CD14-positive monocyte (primary cell): Measurements from ENCODE around the gene ASAP3. TPM values are rescaled to one million over a fixed set of nuclear protein-coding genes. Genes with fewer than 3 reads are reported as not detected.
A peak's percentile ranks its signal among the peaks of the same experiment; 100 is the strongest.

Experiments
- DNase-seq, 3 donors: peaks; one replicate each; pipeline ENCODE4 v3.0.0-alpha.2; 2011 to 2022
- H2AFZ ChIP-seq: 2 replicates; pipeline ENCODE4 v1.6.0; 2012; ENCODE audit warnings: mild to moderate bottlenecking, low read depth, low read length, inconsistent platforms; ENCODE audit not compliant: insufficient read depth, poor library complexity, severe bottlenecking
- H3K27ac ChIP-seq, 2 donors: 1 replicate in 1 of 2; 2 replicates in 1 of 2; pipeline ENCODE4 v1.5.1; 2012 to 2013; ENCODE audit warnings: low read length in 2 of 2, control low read depth in 1 of 2, inconsistent platforms in 1 of 2, low read depth in 1 of 2, mild to moderate bottlenecking in 1 of 2
- H3K27me3 ChIP-seq, 2 donors: one replicate each; pipeline versions ENCODE4 v1.6.0 to v1.6.1; 2011 to 2013; ENCODE audit warnings: low read length in 2 of 2; ENCODE audit not compliant: control insufficient read depth in 2 of 2, insufficient read depth in 2 of 2
- H3K36me3 ChIP-seq, 2 donors: replicated peaks in 1 of 2; 1 replicate in 1 of 2; 2 replicates in 1 of 2; pipeline versions ENCODE4 v1.5.1 to v1.6.1; 2012 to 2013; ENCODE audit warnings: low read length in 2 of 2, control low read depth in 1 of 2, inconsistent platforms in 1 of 2, mild to moderate bottlenecking in 1 of 2; ENCODE audit not compliant: insufficient read depth in 2 of 2, control insufficient read depth in 1 of 2
- H3K4me1 ChIP-seq, 2 donors: 1 replicate in 1 of 2; 2 replicates in 1 of 2; pipeline versions ENCODE4 v1.5.1 to v1.6.1; 2012 to 2013; ENCODE audit warnings: low read length in 2 of 2, control low read depth in 1 of 2, inconsistent platforms in 1 of 2, mild to moderate bottlenecking in 1 of 2, moderate library complexity in 1 of 2; ENCODE audit not compliant: insufficient read depth in 2 of 2, control insufficient read depth in 1 of 2
- H3K4me2 ChIP-seq: replicated peaks from 2 replicates; pipeline ENCODE3; 2012; ENCODE audit warnings: low read length, moderate library complexity, mild to moderate bottlenecking; ENCODE audit not compliant: poor library complexity, severe bottlenecking; ENCODE audit errors: extremely low read depth
- H3K4me3 ChIP-seq, 3 experiments: fragments of 200-600 bp in 1 of 3; sonication (generic) in 1 of 3; replicated peaks in 1 of 3; 1 replicate in 2 of 3; 2 replicates in 1 of 3; pipeline ENCODE4 v1.5.1; 2011 to 2013; ENCODE audit warnings: low read length in 3 of 3, mild to moderate bottlenecking in 3 of 3, control low read depth in 2 of 3, low read depth in 2 of 3, inconsistent platforms in 1 of 3, moderate library complexity in 1 of 3
- H3K79me2 ChIP-seq: 2 replicates; pipeline ENCODE4 v1.6.0; 2012; ENCODE audit warnings: mild to moderate bottlenecking, control low read depth, inconsistent platforms, low read length, moderate library complexity; ENCODE audit not compliant: insufficient read depth
- H3K9ac ChIP-seq: 2 replicates; pipeline ENCODE4 v1.6.0; 2017; ENCODE audit warnings: low read length, mild to moderate bottlenecking; ENCODE audit not compliant: insufficient read depth, poor library complexity, severe bottlenecking
- H3K9me3 ChIP-seq, 2 donors: replicated peaks in 1 of 2; 1 replicate in 1 of 2; 2 replicates in 1 of 2; pipeline versions ENCODE4 v1.5.1 to v1.6.1; 2012 to 2013; ENCODE audit warnings: low read length in 2 of 2, control low read depth in 1 of 2; ENCODE audit not compliant: control insufficient read depth in 1 of 2, insufficient read depth in 1 of 2
- H4K20me1 ChIP-seq: 2 replicates; pipeline ENCODE4 v1.6.0; 2012; ENCODE audit warnings: mild to moderate bottlenecking, low read length, control low read depth, moderate library complexity; ENCODE audit not compliant: insufficient read depth
- H3K27ac Mint-ChIP-seq, 7 donors: one replicate each; pipeline ENCODE4 v1.8.0; 2020; ENCODE audit warnings: mild to moderate bottlenecking in 7 of 7, mixed read lengths in 7 of 7, moderate library complexity in 6 of 7, inconsistent platforms in 2 of 7
- H3K27me3 Mint-ChIP-seq, 3 donors: one replicate each; pipeline ENCODE4 v1.8.0; 2021 to 2022; ENCODE audit warnings: low read depth in 3 of 3, mild to moderate bottlenecking in 3 of 3, mixed read lengths in 3 of 3, moderate library complexity in 3 of 3, inconsistent platforms in 1 of 3
- H3K36me3 Mint-ChIP-seq, 2 donors: one replicate each; pipeline ENCODE4 v1.8.0; 2020; ENCODE audit warnings: mixed read lengths in 2 of 2, inconsistent platforms in 1 of 2, mild to moderate bottlenecking in 1 of 2
- H3K4me1 Mint-ChIP-seq: one replicate; pipeline ENCODE4 v1.8.0; 2020; ENCODE audit warnings: mild to moderate bottlenecking, mixed read lengths
- H3K4me3 Mint-ChIP-seq, 2 donors: one replicate each; pipeline ENCODE4 v1.8.0; 2020; ENCODE audit warnings: mild to moderate bottlenecking in 2 of 2, mixed read lengths in 2 of 2, moderate library complexity in 1 of 2
- H3K9me3 Mint-ChIP-seq, 7 donors: one replicate each; pipeline ENCODE4 v1.8.0; 2020 to 2022; ENCODE audit warnings: mixed read lengths in 7 of 7, mild to moderate bottlenecking in 6 of 7, moderate library complexity in 6 of 7, inconsistent platforms in 2 of 7
- WGBS: methylation state at CpG from one replicate; pipeline ENCODE4 v1.1.5; 2013; ENCODE audit warnings: missing lambda C conversion rate; ENCODE audit not compliant: insufficient coverage; 5-methylcytosine and 5-hydroxymethylcytosine counted together
- intact Hi-C, 2 donors: fragments of 100-400 bp; cut with micrococcal nuclease; formaldehyde crosslinking; loops; one replicate each; pipeline versions ENCODE4 v1.15.0 to v1.15.1; 2023
- polyA plus RNA-seq, 3 donors: library from polyadenylated mRNA; depleted of rRNA in 1 of 3; unstranded in 2 of 3; stranded (reverse) in 1 of 3; fragments of 300-500 nt in 2 of 3; fragments of >200 nt in 1 of 3; fragmentation: Illumina TruSeq in 2 of 3; gene quantifications; 1 replicate in 2 of 3; 2 replicates in 1 of 3; pipeline ENCODE4 v1.2.3, GENCODE V29; 2012 to 2021
- TF ChIP-seq, protein P1 (sequence below): fragments of 200-600 bp; IDR thresholded peaks from one replicate; pipeline ENCODE4 v1.8.0; 2022; ENCODE audit warnings: antibody characterized with exemption, mild to moderate bottlenecking

ASAP3 gene
- polyA plus RNA-seq, 3 donors: 0.27 to 1.1 TPM; not detected in 1

DNA sequence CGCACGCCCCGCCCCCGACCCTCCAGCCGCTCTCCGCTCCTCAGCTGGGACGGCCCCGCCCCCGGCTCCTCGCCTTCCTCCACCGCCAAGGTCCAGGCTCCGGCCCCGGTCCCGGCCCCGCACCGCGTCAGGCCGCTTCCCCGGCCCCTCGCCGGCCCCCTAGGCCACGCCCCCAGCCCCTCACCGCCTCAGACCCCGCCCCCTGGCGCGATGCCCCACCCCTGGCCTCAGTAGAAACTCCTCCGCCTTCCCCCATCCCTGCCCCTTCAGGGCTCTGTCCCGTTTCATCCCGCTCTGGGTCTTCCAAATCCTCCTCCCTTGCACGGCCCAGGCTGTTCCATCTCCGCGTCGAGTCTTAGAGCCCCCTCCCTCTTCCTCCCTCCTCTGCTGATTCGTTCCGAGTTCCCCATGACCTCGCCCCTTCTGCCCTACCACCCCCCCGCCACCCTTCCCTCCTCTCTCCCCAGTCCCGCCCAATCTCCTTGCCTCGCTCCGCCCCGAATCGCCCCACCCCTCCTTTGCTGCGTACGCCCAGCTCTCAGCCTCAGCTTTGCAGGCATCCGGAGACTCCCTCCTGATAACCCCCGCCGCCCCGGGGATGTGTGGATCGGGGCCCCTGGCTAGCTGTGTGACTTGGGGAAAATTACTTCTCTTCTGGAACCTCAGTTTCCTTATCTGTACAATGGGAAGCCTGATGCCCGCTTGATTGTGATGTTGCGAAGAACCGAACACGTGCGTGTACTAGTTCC is 448 bp upstream of the ASAP3 start:
- peaks cover 62 to 72% (median 72%) of the 10 kb centered on the region in 3 donors for H3K27me3 Mint-ChIP-seq
- H3K9me3 ChIP-seq: peaks cover 2 to 14% of the 10 kb centered on the region in 2 donors
- peak overlapping the region; percentile 62 for H3K9ac ChIP-seq
- no peak overlapping the region for H3K27ac ChIP-seq
- intact Hi-C loops: no loop called here
- H3K79me2 ChIP-seq: no peaks in the 10 kb centered on the region
- TF ChIP-seq, protein P1, sequence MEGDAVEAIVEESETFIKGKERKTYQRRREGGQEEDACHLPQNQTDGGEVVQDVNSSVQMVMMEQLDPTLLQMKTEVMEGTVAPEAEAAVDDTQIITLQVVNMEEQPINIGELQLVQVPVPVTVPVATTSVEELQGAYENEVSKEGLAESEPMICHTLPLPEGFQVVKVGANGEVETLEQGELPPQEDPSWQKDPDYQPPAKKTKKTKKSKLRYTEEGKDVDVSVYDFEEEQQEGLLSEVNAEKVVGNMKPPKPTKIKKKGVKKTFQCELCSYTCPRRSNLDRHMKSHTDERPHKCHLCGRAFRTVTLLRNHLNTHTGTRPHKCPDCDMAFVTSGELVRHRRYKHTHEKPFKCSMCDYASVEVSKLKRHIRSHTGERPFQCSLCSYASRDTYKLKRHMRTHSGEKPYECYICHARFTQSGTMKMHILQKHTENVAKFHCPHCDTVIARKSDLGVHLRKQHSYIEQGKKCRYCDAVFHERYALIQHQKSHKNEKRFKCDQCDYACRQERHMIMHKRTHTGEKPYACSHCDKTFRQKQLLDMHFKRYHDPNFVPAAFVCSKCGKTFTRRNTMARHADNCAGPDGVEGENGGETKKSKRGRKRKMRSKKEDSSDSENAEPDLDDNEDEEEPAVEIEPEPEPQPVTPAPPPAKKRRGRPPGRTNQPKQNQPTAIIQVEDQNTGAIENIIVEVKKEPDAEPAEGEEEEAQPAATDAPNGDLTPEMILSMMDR: no peak
- no peaks in the 10 kb centered on the region for H4K20me1 ChIP-seq
- peak overlapping the region in 6 of 7 donors; percentile 71 to 92 (median 88) for H3K27ac Mint-ChIP-seq
- H3K4me1 Mint-ChIP-seq: peaks cover 14% of the 10 kb centered on the region
- peak overlapping the region; percentile 83 for H3K4me2 ChIP-seq
- no peaks in the 10 kb centered on the region for H3K36me3 ChIP-seq
- H3K4me3 Mint-ChIP-seq: peak overlapping the region; percentile 89 to 95
- 1% methylated on average over 26 of the region's 54 CpGs for WGBS
- peak overlapping the region; percentile 46 to 80 (median 46) for H3K4me3 ChIP-seq
- peaks cover 0 to 5% of the 10 kb centered on the region in 2 donors for H3K36me3 Mint-ChIP-seq
- H3K27me3 ChIP-seq: peaks cover 41 to 56% of the 10 kb centered on the region in 2 donors
- H2AFZ ChIP-seq: peak overlapping the region; percentile 81
- peaks cover 0 to 9% (median 3%) of the 10 kb centered on the region in 7 donors for H3K9me3 Mint-ChIP-seq
- DNase-seq: peak; percentile 71 to 88 (median 83)
- peaks cover 11 to 16% of the 10 kb centered on the region in 2 donors for H3K4me1 ChIP-seq

DNA sequence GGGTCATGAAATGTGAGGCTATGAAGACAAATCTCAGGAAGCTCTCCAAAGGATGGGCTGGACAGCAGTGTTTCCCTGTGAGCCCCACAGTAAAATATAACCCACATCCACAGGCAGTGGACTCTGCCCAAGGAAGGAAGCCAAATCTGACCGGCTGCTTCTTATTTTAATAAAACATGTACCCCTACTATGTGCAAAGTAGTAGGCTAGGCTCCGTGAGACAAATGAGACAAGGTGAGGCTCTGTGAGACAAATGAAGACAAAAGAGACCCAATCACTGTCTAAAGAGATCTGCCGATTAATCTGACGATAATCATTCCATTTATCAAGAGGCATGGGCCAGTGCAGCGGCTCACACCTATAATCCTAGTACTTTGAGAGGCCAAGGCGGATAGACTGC is 2.1 kb downstream of the ASAP3 start:
- Mint-ChIP-seq H3K4me3 (peak overlapping the region in 1 of 2 donors; percentile 89), H3K4me1 (peaks cover 14% of the 10 kb centered on the region), H3K27ac (no peak overlapping the region), H3K36me3 (peaks cover 0 to 5% of the 10 kb centered on the region in 2 donors), H3K27me3 (peaks cover 58 to 67% (median 63%) of the 10 kb centered on the region in 3 donors), H3K9me3 (peaks cover 0 to 9% (median 3%) of the 10 kb centered on the region in 7 donors)
- Histone ChIP-seq H3K27ac (no peak overlapping the region), H3K36me3 (no peaks in the 10 kb centered on the region), H3K4me1 (peaks cover 11 to 16% of the 10 kb centered on the region in 2 donors), H3K9ac (no peak overlapping the region), H3K9me3 (peaks cover 2 to 14% of the 10 kb centered on the region in 2 donors), H3K79me2 (no peaks in the 10 kb centered on the region), H3K4me2 (no peak overlapping the region), H4K20me1 (no peaks in the 10 kb centered on the region), H2AFZ (no peak overlapping the region), H3K27me3 (peaks cover 41 to 57% of the 10 kb centered on the region in 2 donors), H3K4me3 (no peak overlapping the region)
- 100% methylated on average over 4 of the region's 6 CpGs for WGBS
- TF ChIP-seq, protein P1: no peak
- intact Hi-C loops: no loop called here
- DNase-seq: no peak
